Muscle layer of colon (tissue), 2 donors: Measurements from ENCODE around the gene SKOR2.

Experiments
- H3K27ac ChIP-seq: one replicate; pipeline ENCODE4 v1.7.0; 2013; ENCODE audit warnings: low read depth, mild to moderate bottlenecking, low read length, moderate library complexity
- H3K27me3 ChIP-seq, 2 donors: one replicate each; pipeline ENCODE4 v1.7.0; 2013; ENCODE audit warnings: low read length in 2 of 2, mild to moderate bottlenecking in 2 of 2; ENCODE audit not compliant: insufficient read depth in 2 of 2, control insufficient read depth in 1 of 2
- H3K36me3 ChIP-seq: one replicate; pipeline ENCODE4 v1.7.0; 2013; ENCODE audit warnings: mild to moderate bottlenecking, low read length; ENCODE audit not compliant: insufficient read depth
- H3K4me1 ChIP-seq: one replicate; pipeline ENCODE4 v1.7.0; 2013; ENCODE audit warnings: mild to moderate bottlenecking, low read length; ENCODE audit not compliant: insufficient read depth
- H3K4me3 ChIP-seq, 2 donors: one replicate each; pipeline ENCODE4 v1.7.0; 2013; ENCODE audit warnings: low read length in 2 of 2, low read depth in 1 of 2, mild to moderate bottlenecking in 1 of 2, moderate library complexity in 1 of 2
- H3K9ac ChIP-seq: one replicate; pipeline ENCODE4 v1.7.0; 2013; ENCODE audit warnings: low read length
- H3K9me3 ChIP-seq: one replicate; pipeline ENCODE4 v1.7.0; 2013; ENCODE audit warnings: mild to moderate bottlenecking, low read length
- donor health status: abdominal sarcoma.
- donor health status: Adenocarcinoma of cecum.

SKOR2 gene

GRCh38 chr18:47274961-47275360, 23.5 kb upstream of the SKOR2 start:
- H3K9me3 ChIP-seq: no peaks in the 10 kb centered on the region
- H3K27ac ChIP-seq: no peak overlapping the region
- H3K4me1 ChIP-seq: no peaks in the 10 kb centered on the region
- H3K27me3 ChIP-seq: no peaks in the 10 kb centered on the region
- no peak overlapping the region for H3K9ac ChIP-seq
- no peaks in the 10 kb centered on the region for H3K36me3 ChIP-seq
- H3K4me3 ChIP-seq: no peak overlapping the region

GRCh38 chr18:47265197-47265596, 13.7 kb upstream of the SKOR2 start:
- no peak overlapping the region for H3K4me3 ChIP-seq
- H3K9me3 ChIP-seq: no peaks in the 10 kb centered on the region
- no peak overlapping the region for H3K9ac ChIP-seq
- H3K27ac ChIP-seq: no peak overlapping the region
- no peaks in the 10 kb centered on the region for H3K36me3 ChIP-seq
- H3K4me1 ChIP-seq: no peaks in the 10 kb centered on the region
- H3K27me3 ChIP-seq: peaks cover 27 to 49% of the 10 kb centered on the region in 2 donors

DNA sequence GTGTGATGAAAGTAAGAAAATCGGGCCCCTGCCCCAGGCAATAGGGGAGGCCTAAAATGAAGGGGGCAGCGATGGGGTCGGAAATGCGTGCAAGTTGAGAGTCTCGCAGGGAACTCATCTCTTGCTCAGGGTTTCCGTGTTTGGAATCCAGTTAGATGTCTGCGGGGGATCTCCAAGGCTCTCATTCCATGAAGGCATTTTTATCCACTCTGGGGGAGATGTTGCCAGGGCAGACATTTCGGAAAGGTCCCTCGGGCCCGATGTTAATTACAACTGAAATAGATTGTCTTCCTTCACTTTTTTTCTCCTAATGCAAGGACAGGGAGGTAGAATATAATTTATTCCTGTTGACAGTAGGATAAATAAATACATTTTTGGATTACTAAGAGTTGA, 12.8 kb upstream of the SKOR2 start:
- H3K27ac ChIP-seq: no peak overlapping the region
- no peak overlapping the region for H3K9ac ChIP-seq
- H3K27me3 ChIP-seq: peaks cover 36 to 58% of the 10 kb centered on the region in 2 donors
- H3K9me3 ChIP-seq: no peaks in the 10 kb centered on the region
- no peaks in the 10 kb centered on the region for H3K4me1 ChIP-seq
- no peak overlapping the region for H3K4me3 ChIP-seq
- H3K36me3 ChIP-seq: no peaks in the 10 kb centered on the region

- Histone ChIP-seq H3K36me3 (no peaks in the 10 kb centered on the region), H3K27ac (no peak overlapping the region), H3K9ac (no peak overlapping the region), H3K4me3 (peak overlapping the region in 1 of 2 donors; percentile 7), H3K4me1 (no peaks in the 10 kb centered on the region), H3K9me3 (no peaks in the 10 kb centered on the region), H3K27me3 (peaks cover 36 to 61% of the 10 kb centered on the region in 2 donors)
These were observed 12.2 kb upstream of the SKOR2 start for GRCh38 chr18:47263430-47264307.

DNA sequence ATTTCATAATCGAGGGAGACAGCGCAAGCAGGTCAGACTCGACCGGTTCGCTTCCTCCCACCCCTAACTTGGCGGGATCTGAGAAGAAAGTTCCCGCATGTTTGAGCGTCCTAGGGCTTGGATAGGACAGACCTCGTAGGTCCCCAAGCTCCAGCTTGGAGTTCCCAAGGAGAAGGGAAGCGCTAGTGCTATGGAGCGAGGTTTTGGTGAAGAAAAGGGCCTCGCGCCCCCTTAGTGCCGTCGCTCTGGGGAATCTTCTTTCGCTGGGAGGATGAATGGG, 11.6 kb upstream of the SKOR2 start:
- Histone ChIP-seq H3K4me1 (no peaks in the 10 kb centered on the region), H3K27ac (no peak overlapping the region), H3K9me3 (no peaks in the 10 kb centered on the region), H3K27me3 (peaks cover 36 to 61% of the 10 kb centered on the region in 2 donors), H3K36me3 (no peaks in the 10 kb centered on the region), H3K9ac (no peak overlapping the region), H3K4me3 (peak overlapping the region in 1 of 2 donors; percentile 7)

GRCh38 chr18:47262301-47263149, 11.1 kb upstream of the SKOR2 start:
- no peak overlapping the region for H3K9ac ChIP-seq
- H3K9me3 ChIP-seq: no peaks in the 10 kb centered on the region
- H3K27ac ChIP-seq: no peak overlapping the region
- no peaks in the 10 kb centered on the region for H3K4me1 ChIP-seq
- no peaks in the 10 kb centered on the region for H3K36me3 ChIP-seq
- H3K27me3 ChIP-seq: peaks cover 36 to 61% of the 10 kb centered on the region in 2 donors
- no peak overlapping the region for H3K4me3 ChIP-seq

DNA sequence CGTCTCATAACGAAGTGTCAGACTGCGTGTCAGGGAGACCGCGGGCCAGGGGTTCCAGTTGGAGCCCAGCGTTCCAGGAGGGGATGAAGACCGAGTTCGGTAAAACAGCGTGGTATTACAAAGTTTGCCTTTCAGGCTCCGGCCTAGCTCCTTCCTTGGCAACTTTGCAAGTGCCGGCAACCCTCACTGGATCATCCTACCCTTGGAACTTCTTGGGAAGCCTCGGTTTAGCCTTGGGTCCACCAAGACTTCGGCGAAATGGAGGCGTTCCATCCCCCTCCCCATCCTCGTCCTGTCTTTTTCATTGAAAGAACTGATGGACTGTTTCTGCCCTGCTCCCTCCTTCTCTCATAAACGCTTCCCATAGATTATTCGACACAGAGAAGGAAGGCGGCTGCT, 10.4 kb upstream of the SKOR2 start:
- Histone ChIP-seq H3K9me3 (no peaks in the 10 kb centered on the region), H3K27me3 (peaks cover 36 to 61% of the 10 kb centered on the region in 2 donors), H3K9ac (no peak overlapping the region), H3K36me3 (no peaks in the 10 kb centered on the region), H3K4me1 (no peaks in the 10 kb centered on the region), H3K4me3 (no peak overlapping the region), H3K27ac (no peak overlapping the region)

DNA sequence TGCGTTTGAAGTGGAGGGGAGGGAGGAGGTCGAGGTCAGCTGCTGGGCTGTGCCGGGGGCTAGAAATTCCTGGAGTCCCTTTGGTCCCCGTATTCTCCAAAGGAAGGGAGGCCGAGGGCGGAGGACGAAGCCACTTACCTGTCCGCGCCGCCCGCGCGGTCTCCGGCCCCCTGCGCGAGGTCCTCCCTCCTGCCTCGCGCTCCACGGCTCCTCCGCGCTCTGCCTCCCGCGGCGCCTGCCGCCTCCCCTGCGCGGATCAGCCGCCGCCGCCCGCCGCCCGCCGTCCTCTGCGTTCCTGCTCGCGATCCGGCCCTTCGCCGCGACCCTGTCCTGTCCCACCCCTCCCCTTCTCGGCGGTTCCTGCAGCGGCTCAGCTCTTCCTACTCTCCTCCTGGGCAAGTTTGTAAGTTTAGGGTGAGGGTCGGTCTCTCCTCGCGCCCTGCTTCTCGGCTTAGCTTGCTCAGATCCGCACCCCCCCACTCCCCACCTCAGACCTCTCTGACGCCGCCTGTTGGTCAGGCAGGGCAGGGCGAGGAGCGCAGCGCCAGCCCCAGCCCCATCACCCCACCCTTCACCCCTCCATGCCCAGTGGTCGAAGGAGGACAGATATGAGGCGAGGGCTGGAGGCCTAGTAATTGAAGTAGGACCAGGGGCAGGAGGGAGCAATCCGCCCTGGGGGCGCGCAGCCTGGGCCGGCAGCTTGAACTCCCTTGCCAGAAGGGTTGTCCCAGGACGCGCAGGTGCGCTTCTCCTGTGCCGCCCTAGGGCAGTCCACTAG, 9.7 kb upstream of the SKOR2 start:
- Histone ChIP-seq H3K27ac (no peak overlapping the region), H3K4me1 (no peaks in the 10 kb centered on the region), H3K4me3 (no peak overlapping the region), H3K9me3 (no peaks in the 10 kb centered on the region), H3K27me3 (peaks cover 36 to 61% of the 10 kb centered on the region in 2 donors), H3K36me3 (no peaks in the 10 kb centered on the region), H3K9ac (no peak overlapping the region)

DNA sequence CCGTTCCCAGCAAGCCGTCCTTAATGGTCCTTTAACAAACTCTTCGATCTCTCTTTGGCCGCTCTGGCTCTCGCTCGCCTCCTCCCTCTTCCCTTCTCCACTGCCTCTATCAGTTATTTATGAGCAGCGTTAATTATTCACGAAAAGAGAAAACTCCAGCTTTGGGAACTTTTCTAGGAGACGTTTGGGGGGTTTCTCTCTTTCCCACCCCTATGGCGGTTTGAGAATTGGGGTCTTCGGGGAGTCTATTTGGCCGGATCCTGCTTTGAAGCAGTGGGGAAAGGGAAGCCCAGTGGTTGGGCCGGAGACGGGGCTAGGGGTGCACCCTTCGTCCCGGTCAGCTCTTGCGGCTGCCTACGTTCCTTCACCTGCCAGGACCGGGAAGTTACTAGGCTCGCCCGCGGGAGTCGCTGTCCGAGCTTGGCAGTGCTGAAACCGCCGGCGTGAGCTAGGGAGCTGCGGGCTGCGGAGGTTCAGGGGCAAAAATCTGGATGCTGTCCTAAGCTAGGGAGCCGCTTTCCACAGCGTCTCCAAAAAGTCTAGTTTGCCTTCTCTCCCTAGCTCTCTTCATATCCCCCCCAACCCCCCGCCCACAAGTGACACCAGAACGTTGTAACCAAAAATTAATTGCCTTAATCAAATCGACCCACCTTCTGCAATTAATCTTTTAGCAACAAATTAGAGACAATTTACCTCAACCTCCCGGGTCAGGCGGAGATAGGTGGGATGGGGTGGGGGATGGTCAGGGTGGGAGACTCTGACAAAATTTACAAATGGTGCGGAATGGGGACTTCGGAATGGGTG, 8.9 kb upstream of the SKOR2 start:
- H3K27me3 ChIP-seq: peaks cover 36 to 57% of the 10 kb centered on the region in 2 donors
- H3K4me1 ChIP-seq: no peaks in the 10 kb centered on the region
- no peak overlapping the region for H3K9ac ChIP-seq
- no peak overlapping the region for H3K4me3 ChIP-seq
- no peaks in the 10 kb centered on the region for H3K36me3 ChIP-seq
- no peak overlapping the region for H3K27ac ChIP-seq
- H3K9me3 ChIP-seq: no peaks in the 10 kb centered on the region

- H3K4me3 ChIP-seq: no peak overlapping the region
- H3K9ac ChIP-seq: no peak overlapping the region
- H3K36me3 ChIP-seq: no peaks in the 10 kb centered on the region
- H3K27ac ChIP-seq: no peak overlapping the region
- no peaks in the 10 kb centered on the region for H3K4me1 ChIP-seq
- H3K27me3 ChIP-seq: peaks cover 31 to 55% of the 10 kb centered on the region in 2 donors
- H3K9me3 ChIP-seq: no peaks in the 10 kb centered on the region
These were observed 3.0 kb upstream of the SKOR2 start for GRCh38 chr18:47254341-47254939.
